Activated CD4-positive, alpha-beta T cell treated with anti-CD3 and anti-CD28 coated beads, Interleukin-2, amount 50 U/mL, for 16 hours (primary cell): ENCODE data around the gene CRB2.

ENCODE experiments used
- DNase-seq: peaks from one replicate; pipeline ENCODE4 v3.0.0-alpha.2; 2020

Gene CRB2

DNA sequence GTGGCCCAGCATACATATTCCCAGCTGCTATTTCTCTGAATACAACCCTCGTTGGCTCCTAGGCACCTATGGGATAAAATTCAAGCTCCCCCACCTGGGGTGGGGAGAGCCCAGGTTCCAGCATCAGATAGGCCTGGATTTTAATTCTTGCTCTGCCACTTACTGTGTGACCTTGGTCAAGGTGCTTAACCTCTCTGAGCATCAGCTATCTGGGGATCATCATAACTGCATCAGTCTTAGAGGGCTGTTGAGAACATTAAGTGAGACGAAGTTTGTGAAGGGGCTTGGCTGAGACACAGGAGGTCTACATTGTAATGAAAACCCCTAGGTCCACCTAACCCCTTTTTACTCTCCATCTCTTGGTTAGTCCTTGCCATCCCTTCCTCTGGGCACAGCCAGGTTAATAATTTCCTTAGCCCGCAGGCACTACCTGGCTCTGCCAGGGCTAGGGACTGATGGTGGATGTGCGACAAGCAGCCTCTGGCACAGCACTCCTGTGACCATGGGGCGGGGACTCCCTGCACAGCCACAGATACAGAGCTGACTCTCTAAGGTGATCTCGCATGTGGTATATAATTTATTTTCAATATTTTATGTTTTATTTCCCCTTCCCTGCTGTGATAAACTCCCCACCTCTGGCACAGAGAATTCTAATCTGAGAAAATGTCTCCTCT, 68.7 kb downstream of the CRB2 start:
- DNase-seq = no peak

DNA sequence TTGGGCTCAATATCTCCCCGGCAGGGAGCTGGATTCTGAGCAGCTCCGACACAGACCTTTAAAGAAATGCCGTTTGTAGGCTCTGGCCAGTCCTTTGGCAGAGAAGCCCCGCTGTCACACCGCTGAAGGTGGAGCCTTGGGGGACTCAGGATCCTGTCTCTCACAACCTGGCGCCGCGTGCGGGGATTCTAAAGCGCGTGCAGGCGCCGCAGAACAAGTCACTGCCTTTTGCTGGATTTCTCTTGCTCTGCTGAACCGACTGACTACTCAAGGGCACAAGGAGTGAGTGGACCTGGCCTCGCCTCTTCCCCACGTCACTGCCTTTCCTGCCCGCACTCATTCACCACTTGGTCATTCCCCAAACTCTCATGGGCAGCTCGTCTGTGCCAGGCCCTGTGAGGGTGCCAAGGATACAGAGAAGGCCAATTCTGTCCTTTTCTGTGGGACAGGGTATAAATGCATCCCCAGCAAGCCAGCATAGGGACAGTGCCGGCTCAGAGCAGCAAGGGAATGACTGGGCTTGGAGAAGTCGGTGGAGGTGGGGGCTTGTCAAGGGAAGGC, 69.3 kb downstream of the CRB2 start:
- DNase-seq = no peak

- DNase-seq = no peak
Observed at GRCh38 chr9:123425836-123426365, 69.9 kb downstream of the CRB2 start.

DNA sequence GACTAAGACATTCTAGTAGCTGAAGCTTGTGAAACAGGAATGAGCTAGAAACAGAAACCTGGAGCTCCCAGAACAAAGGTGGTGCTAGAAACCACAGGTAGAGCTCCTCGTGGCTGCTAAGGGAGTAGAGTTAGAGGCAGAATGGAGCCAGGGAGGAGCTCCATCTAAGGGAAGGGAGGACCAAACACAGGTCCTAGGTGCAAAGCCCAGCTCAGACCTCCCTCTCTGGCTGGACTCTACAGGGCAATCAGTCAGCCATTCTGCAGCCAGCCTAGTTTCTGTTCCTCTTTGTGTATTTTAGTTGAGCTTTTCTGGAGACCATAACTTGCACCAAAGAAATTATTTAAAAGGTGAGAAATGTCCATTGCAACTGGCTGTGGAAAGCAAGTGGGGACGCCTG, 70.4 kb downstream of the CRB2 start:
- no peak for DNase-seq
